HCT116 (cell line): ENCODE results near the gene OPCML.

ENCODE experiments used
- EGR1 ChIP-seq: IDR thresholded peaks from 2 replicates; pipeline ENCODE4 v1.6.1; 2012; ENCODE audit warnings: low read depth
- EZH2 ChIP-seq: fragments of 200-600 bp; sonication (generic); IDR thresholded peaks from 2 replicates; pipeline ENCODE4 v1.6.1; 2017; ENCODE audit warnings: antibody characterized with exemption, mixed run types
- EZH2phosphoT487 ChIP-seq: fragments of 200-600 bp; IDR thresholded peaks from 2 replicates; pipeline ENCODE4 v1.6.1; 2018; ENCODE audit warnings: antibody characterized with exemption, borderline replicate concordance
- POLR2A ChIP-seq: IDR thresholded peaks from 2 replicates; pipeline ENCODE4 v1.7.0; 2011; ENCODE audit warnings: borderline replicate concordance; ENCODE audit not compliant: insufficient read depth, insufficient read length; ENCODE audit errors: extremely low read depth
- POLR2AphosphoS5 ChIP-seq: IDR thresholded peaks from 2 replicates; pipeline ENCODE4 v1.6.1; 2011; ENCODE audit warnings: mild to moderate bottlenecking, low read depth, low read length, moderate library complexity
- SIN3A ChIP-seq: IDR thresholded peaks from 2 replicates; pipeline ENCODE4 v1.6.1; 2012; ENCODE audit warnings: low read depth
- SP1 ChIP-seq: IDR thresholded peaks from 2 replicates; pipeline ENCODE4 v1.6.1; 2012; ENCODE audit warnings: low read depth
- SRF ChIP-seq: IDR thresholded peaks from 2 replicates; pipeline ENCODE4 v1.6.1; 2012; ENCODE audit warnings: low read depth
- TCF7L2 ChIP-seq: IDR thresholded peaks from 2 replicates; pipeline ENCODE4 v1.7.0; 2011; ENCODE audit warnings: borderline replicate concordance, inconsistent platforms; ENCODE audit not compliant: insufficient read depth, insufficient read length; ENCODE audit errors: extremely low read depth
- TF ChIP-seq, protein P1 (sequence below), 3 experiments: fragments of 200-600 bp in 1 of 3; sonication (generic) in 1 of 3; IDR thresholded peaks in 2 of 3; conservative IDR thresholded peaks in 1 of 3; 2 replicates each; pipeline ENCODE4 v1.5.1; 2012 to 2017; ENCODE audit warnings: low read depth in 2 of 3, low read length in 2 of 3, antibody characterized with exemption in 1 of 3, borderline replicate concordance in 1 of 3, control low read depth in 1 of 3, mild to moderate bottlenecking in 1 of 3, mixed read lengths in 1 of 3, mixed run types in 1 of 3, moderate library complexity in 1 of 3; ENCODE audit not compliant: insufficient read depth in 1 of 3
- TF ChIP-seq, protein P2 (sequence below): IDR thresholded peaks from 2 replicates; pipeline ENCODE4 v1.6.1; 2012; ENCODE audit warnings: low read depth
- TF ChIP-seq, protein P3 (sequence below): IDR thresholded peaks from 2 replicates; pipeline ENCODE4 v1.6.1; 2012
- TF ChIP-seq, protein P4 (sequence below): IDR thresholded peaks from 2 replicates; pipeline ENCODE4 v1.6.1; 2011; ENCODE audit warnings: mild to moderate bottlenecking, low read length, moderate library complexity; ENCODE audit not compliant: insufficient replicate concordance; ENCODE audit errors: extremely low read depth

DNA sequence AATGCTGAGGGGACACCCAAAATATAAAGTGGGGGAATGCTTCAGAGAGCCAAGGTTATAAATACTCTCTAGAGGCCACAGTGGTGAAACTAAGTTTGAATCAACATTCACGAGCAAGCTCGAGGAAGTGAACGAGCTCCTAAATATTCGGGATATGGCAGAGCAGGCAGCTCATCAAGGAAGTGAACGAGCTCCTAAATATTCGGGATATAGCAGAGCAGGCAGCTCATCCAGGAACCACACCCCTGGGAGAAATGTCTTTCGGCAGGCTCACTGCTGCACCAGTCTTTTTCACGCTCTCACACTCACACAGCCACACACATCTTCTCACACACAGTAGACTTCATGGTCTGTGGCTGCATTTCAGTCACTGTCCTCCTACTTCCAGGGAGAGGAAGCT lies 787.5 kb downstream of the OPCML start:
- no peak for TF ChIP-seq EZH2
- TF ChIP-seq, protein P1, sequence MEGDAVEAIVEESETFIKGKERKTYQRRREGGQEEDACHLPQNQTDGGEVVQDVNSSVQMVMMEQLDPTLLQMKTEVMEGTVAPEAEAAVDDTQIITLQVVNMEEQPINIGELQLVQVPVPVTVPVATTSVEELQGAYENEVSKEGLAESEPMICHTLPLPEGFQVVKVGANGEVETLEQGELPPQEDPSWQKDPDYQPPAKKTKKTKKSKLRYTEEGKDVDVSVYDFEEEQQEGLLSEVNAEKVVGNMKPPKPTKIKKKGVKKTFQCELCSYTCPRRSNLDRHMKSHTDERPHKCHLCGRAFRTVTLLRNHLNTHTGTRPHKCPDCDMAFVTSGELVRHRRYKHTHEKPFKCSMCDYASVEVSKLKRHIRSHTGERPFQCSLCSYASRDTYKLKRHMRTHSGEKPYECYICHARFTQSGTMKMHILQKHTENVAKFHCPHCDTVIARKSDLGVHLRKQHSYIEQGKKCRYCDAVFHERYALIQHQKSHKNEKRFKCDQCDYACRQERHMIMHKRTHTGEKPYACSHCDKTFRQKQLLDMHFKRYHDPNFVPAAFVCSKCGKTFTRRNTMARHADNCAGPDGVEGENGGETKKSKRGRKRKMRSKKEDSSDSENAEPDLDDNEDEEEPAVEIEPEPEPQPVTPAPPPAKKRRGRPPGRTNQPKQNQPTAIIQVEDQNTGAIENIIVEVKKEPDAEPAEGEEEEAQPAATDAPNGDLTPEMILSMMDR (IDR thresholded peaks at IDR 0.05 in 2 of 3, conservative IDR thresholded peaks at IDR 0.05 in 1 of 3; ENCODE audit: borderline replicate concordance in 1 of 3, insufficient read depth in 1 of 3, low read depth in 2 of 3, low read length in 2 of 3), result no peak
- TF ChIP-seq EZH2phosphoT487, result no peak
- TF ChIP-seq POLR2A, result no peak
- no peak for TF ChIP-seq SIN3A
- TF ChIP-seq TCF7L2, result no peak
- TF ChIP-seq, protein P2, sequence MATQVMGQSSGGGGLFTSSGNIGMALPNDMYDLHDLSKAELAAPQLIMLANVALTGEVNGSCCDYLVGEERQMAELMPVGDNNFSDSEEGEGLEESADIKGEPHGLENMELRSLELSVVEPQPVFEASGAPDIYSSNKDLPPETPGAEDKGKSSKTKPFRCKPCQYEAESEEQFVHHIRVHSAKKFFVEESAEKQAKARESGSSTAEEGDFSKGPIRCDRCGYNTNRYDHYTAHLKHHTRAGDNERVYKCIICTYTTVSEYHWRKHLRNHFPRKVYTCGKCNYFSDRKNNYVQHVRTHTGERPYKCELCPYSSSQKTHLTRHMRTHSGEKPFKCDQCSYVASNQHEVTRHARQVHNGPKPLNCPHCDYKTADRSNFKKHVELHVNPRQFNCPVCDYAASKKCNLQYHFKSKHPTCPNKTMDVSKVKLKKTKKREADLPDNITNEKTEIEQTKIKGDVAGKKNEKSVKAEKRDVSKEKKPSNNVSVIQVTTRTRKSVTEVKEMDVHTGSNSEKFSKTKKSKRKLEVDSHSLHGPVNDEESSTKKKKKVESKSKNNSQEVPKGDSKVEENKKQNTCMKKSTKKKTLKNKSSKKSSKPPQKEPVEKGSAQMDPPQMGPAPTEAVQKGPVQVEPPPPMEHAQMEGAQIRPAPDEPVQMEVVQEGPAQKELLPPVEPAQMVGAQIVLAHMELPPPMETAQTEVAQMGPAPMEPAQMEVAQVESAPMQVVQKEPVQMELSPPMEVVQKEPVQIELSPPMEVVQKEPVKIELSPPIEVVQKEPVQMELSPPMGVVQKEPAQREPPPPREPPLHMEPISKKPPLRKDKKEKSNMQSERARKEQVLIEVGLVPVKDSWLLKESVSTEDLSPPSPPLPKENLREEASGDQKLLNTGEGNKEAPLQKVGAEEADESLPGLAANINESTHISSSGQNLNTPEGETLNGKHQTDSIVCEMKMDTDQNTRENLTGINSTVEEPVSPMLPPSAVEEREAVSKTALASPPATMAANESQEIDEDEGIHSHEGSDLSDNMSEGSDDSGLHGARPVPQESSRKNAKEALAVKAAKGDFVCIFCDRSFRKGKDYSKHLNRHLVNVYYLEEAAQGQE, result no peak
- TF ChIP-seq SP1, result no peak
- no peak for TF ChIP-seq POLR2AphosphoS5
- TF ChIP-seq EGR1, result no peak
- TF ChIP-seq SRF, result no peak
- TF ChIP-seq, protein P3, sequence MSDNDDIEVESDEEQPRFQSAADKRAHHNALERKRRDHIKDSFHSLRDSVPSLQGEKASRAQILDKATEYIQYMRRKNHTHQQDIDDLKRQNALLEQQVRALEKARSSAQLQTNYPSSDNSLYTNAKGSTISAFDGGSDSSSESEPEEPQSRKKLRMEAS, result no peak
- TF ChIP-seq, protein P4, sequence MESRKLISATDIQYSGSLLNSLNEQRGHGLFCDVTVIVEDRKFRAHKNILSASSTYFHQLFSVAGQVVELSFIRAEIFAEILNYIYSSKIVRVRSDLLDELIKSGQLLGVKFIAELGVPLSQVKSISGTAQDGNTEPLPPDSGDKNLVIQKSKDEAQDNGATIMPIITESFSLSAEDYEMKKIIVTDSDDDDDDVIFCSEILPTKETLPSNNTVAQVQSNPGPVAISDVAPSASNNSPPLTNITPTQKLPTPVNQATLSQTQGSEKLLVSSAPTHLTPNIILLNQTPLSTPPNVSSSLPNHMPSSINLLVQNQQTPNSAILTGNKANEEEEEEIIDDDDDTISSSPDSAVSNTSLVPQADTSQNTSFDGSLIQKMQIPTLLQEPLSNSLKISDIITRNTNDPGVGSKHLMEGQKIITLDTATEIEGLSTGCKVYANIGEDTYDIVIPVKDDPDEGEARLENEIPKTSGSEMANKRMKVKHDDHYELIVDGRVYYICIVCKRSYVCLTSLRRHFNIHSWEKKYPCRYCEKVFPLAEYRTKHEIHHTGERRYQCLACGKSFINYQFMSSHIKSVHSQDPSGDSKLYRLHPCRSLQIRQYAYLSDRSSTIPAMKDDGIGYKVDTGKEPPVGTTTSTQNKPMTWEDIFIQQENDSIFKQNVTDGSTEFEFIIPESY, result no peak
